K562 (cell line): ENCODE measurements around the gene TRPM4. TPM values are rescaled to one million over a fixed set of nuclear protein-coding genes. Genes with fewer than 3 reads are reported as not detected.

Experiments
- ATAC-seq: fragments of 200-7000 bp; cut with Tn5 transposase; 3 replicates; pipeline ENCODE4 v1.9.1; 2020; ENCODE audit warnings: moderate library complexity
- BruUV-seq: library from RNA; stranded (reverse); fragments of 400-500 nt; replicated peaks from 2 replicates; lab custom pipeline; 2021; lab: Mats Ljungman, UMichigan
- CTCF ChIA-PET: fragments of 300-600 bp; formaldehyde crosslinking; extraction: SDS; loops from one replicate; lab custom pipeline; 2021; ENCODE audit warnings: low intra/inter-chr PET ratio; lab: Yijun Ruan, JAX
- POLR2A ChIA-PET: fragments of 300-600, 350-650 bp; sonication (Branson Sonifier 250); formaldehyde crosslinking; extraction: SDS; loops from one replicate; lab custom pipeline; 2021; ENCODE audit warnings: antibody characterized with exemption, inconsistent platforms; lab: Yijun Ruan, JAX
- DNase-seq, 4 experiments: peaks; one replicate each; pipeline versions ENCODE4 v3.0.0 to v3.0.0-alpha.2; 2011 to 2018; ENCODE audit warnings: low spot score in 3 of 4, mixed read lengths in 3 of 4; ENCODE audit errors: extremely low read depth in 1 of 4
- FAIRE-seq: peaks from 2 replicates; lab custom pipeline; 2011; peaks lifted over from hg19 to GRCh38; lab: Jason Lieb, UNC
- H2AFZ ChIP-seq: 2 replicates; pipeline ENCODE4 v1.6.0; 2011; ENCODE audit warnings: low read depth, low read length, control low read depth, inconsistent platforms
- H3K27ac ChIP-seq: fragments of 200-600 bp; 3 replicates; pipeline ENCODE4 v1.8.0; 2011; ENCODE audit warnings: low read depth, mild to moderate bottlenecking, control low read depth, inconsistent platforms, low read length, moderate library complexity, mixed read lengths; ENCODE audit errors: extremely low read depth
- H3K27me3 ChIP-seq, 2 experiments: fragments of 300-600 bp in 1 of 2; 2 replicates in 1 of 2; 3 replicates in 1 of 2; pipeline versions ENCODE4 v1.6.0 to v1.8.0; 2011; ENCODE audit warnings: inconsistent platforms in 2 of 2, low read length in 2 of 2, mild to moderate bottlenecking in 1 of 2, mixed read lengths in 1 of 2, moderate library complexity in 1 of 2; ENCODE audit not compliant: control insufficient read depth in 2 of 2, insufficient read depth in 2 of 2
- H3K36me3 ChIP-seq: fragments of 300-600 bp; 3 replicates; pipeline ENCODE4 v1.8.0; 2011; ENCODE audit warnings: mild to moderate bottlenecking, low read length, inconsistent platforms; ENCODE audit not compliant: control insufficient read depth, insufficient read depth
- H3K4me1 ChIP-seq, 2 experiments: fragments of 200-600 bp in 1 of 2; replicated peaks in 1 of 2; 2 replicates in 1 of 2; 3 replicates in 1 of 2; pipeline versions ENCODE4 v1.5.1 to v1.8.0; 2011; ENCODE audit warnings: inconsistent platforms in 2 of 2, low read length in 2 of 2, mild to moderate bottlenecking in 1 of 2, mixed read lengths in 1 of 2, moderate library complexity in 1 of 2; ENCODE audit not compliant: control insufficient read depth in 2 of 2, insufficient read depth in 2 of 2
- H3K4me2 ChIP-seq: 2 replicates; pipeline ENCODE4 v1.6.1; 2011; ENCODE audit warnings: low read length, control low read depth, inconsistent platforms, mixed read lengths; ENCODE audit not compliant: insufficient read depth
- H3K4me3 ChIP-seq: fragments of 200-600 bp; sonication (generic), shearing (Covaris generic); 2 replicates; pipeline ENCODE4 v1.5.1; 2016; ENCODE audit warnings: control low read depth, inconsistent platforms
- H3K79me2 ChIP-seq: fragments of 200-600 bp; 3 replicates; pipeline ENCODE4 v1.8.0; 2011; ENCODE audit warnings: low read length, inconsistent platforms; ENCODE audit not compliant: control insufficient read depth, insufficient read depth
- H3K9ac ChIP-seq, 2 experiments: 2 replicates each; pipeline versions ENCODE4 v1.6.0 to v1.6.1; 2011; ENCODE audit warnings: low read depth in 2 of 2, low read length in 2 of 2, control low read depth in 1 of 2, inconsistent platforms in 1 of 2, mild to moderate bottlenecking in 1 of 2, mixed read lengths in 1 of 2; ENCODE audit not compliant: insufficient read depth in 1 of 2
- H3K9me1 ChIP-seq: one replicate; pipeline ENCODE4 v1.6.0; 2011; ENCODE audit warnings: inconsistent platforms, mild to moderate bottlenecking, low read length, moderate library complexity; ENCODE audit not compliant: control insufficient read depth, insufficient read depth
- H3K9me3 ChIP-seq: replicated peaks from 2 replicates; pipeline ENCODE4 v1.5.1; 2011; ENCODE audit warnings: low read depth, low read length, inconsistent platforms; ENCODE audit not compliant: control insufficient read depth, insufficient read depth
- H4K20me1 ChIP-seq: replicated peaks from 2 replicates; pipeline ENCODE4 v1.6.1; 2011; ENCODE audit warnings: low read length, inconsistent platforms, mixed read lengths; ENCODE audit not compliant: control insufficient read depth, insufficient read depth
- BMI1 ChIP-seq: fragments of 150-350 bp; IDR thresholded peaks from 2 replicates; pipeline ENCODE4 v1.6.1; 2014; ENCODE audit warnings: low read length
- ETV1 ChIP-seq: fragments of 450-650 bp; conservative IDR thresholded peaks from 2 replicates; pipeline ENCODE4 v1.6.1; 2016; ENCODE audit warnings: missing genetic modification characterization, control low read depth, low read depth, missing compliant biosample characterization
- MAX ChIP-seq: sonication (generic); formaldehyde crosslinking; IDR thresholded peaks from 2 replicates; pipeline ENCODE4 v1.9.0; 2022; ENCODE audit warnings: mild to moderate bottlenecking, missing genetic modification reagents
- NR4A1 ChIP-seq, 2 experiments: fragments of 250-450 bp in 1 of 2; fragments of 450-650 bp in 1 of 2; sonication (Bioruptor Pico) in 1 of 2; IDR thresholded peaks; 2 replicates each; pipeline versions ENCODE4 v1.4.0 to v1.6.1; 2016 to 2020; ENCODE audit warnings: mild to moderate bottlenecking in 2 of 2, missing compliant biosample characterization in 1 of 2, missing genetic modification characterization in 1 of 2, moderate library complexity in 1 of 2
- RBFOX2 ChIP-seq: fragments of 200-400 bp; formaldehyde crosslinking; IDR thresholded peaks from 2 replicates; pipeline ENCODE4 v1.6.1; 2017; ENCODE audit warnings: low read depth, mild to moderate bottlenecking, low read length, moderate library complexity
- XRCC3 ChIP-seq: fragments of 450-650 bp; IDR thresholded peaks from 2 replicates; pipeline ENCODE4 v1.6.1; 2017; ENCODE audit warnings: mild to moderate bottlenecking, moderate library complexity
- ZFP36 ChIP-seq: fragments of 150-350 bp; IDR thresholded peaks from 2 replicates; pipeline ENCODE4 v1.6.1; 2018; ENCODE audit warnings: low read length, low read depth; ENCODE audit not compliant: partially characterized antibody
- ZNF197 ChIP-seq: fragments of 200-800 bp; sonication (Bioruptor generic); IDR thresholded peaks from 2 replicates; pipeline ENCODE4 v1.6.1; 2016; ENCODE audit warnings: low read depth, missing genetic modification characterization, missing compliant biosample characterization
- WGBS: fragments of 100-300 bp; shearing (Covaris generic); methylation state at CpG from one replicate; pipeline ENCODE4 v1.1.6; 2016; ENCODE audit warnings: low coverage, mixed read lengths; ENCODE audit not compliant: insufficient coverage; ENCODE audit errors: missing lambda C conversion rate; 5-methylcytosine and 5-hydroxymethylcytosine counted together
- in situ Hi-C: fragments of 300-500 bp; cut with MboI; formaldehyde crosslinking; loops from 4 replicates; pipeline ENCODE4 v1.15.0; 2018; ENCODE audit warnings: inconsistent platforms, mixed read lengths
- intact Hi-C: fragments of 100-400 bp; cut with micrococcal nuclease; formaldehyde crosslinking; loops from 2 replicates; pipeline ENCODE4 v1.14.2; 2022
- polyA plus RNA-seq, 8 experiments: library from polyadenylated mRNA; depleted of rRNA in 4 of 8; stranded (reverse) in 5 of 8; unstranded in 3 of 8; fragments of >200 nt; fragmentation: Nextera tagmentation in 2 of 8; fragmentation: Illumina TruSeq in 1 of 8; extraction: Ambion mirVana in 2 of 8; extraction: Trizol in 1 of 8; gene quantifications; 2 replicates each; pipeline versions ENCODE4 v1.2.1 to v1.2.3, GENCODE V29; 2011 to 2014; ENCODE audit warnings: inconsistent platforms in 1 of 8, missing spikeins in 1 of 8
- total RNA-seq, 7 experiments: library from RNA; depleted of rRNA in 6 of 7; stranded (reverse); fragments of >200 nt in 6 of 7; fragmentation: Illumina TruSeq in 2 of 7; extraction: Trizol in 2 of 7; gene quantifications; 2 replicates each; pipeline versions ENCODE4 v1.2.1 to v1.2.3, GENCODE V29; 2011 to 2021; ENCODE audit warnings: low replicate concordance in 1 of 7

TRPM4 gene
- total and polyA plus RNA-seq, 9 of the 15 experiments (the other 6 are each of a cell fraction or from before 2014, with no cell fraction given) = 6.5 to 45.4 (median 15.2) TPM

- ChIA-PET CTCF (no interaction called here), POLR2A (interaction anchor here (0.6 kb wide), 1 partner anchor 94 kb away, joined by 4 read pairs; no protein-coding TSS in a partner anchor)
- H3K9me1 ChIP-seq = no peaks in the 10 kb centered on the region
- no peak for ATAC-seq
- H3K79me2 ChIP-seq = no peaks in the 10 kb centered on the region
- intact Hi-C loops (no loop called here), in situ Hi-C loops (no loop called here)
- WGBS = 11% methylated on average over 7 of the region's 7 CpGs
- TF ChIP-seq MAX (no peak), ETV1 (no peak), ZNF197 (CRISPR knock-in tag) (no peak), XRCC3 (no peak), RBFOX2 (no peak), BMI1 (no peak), NR4A1 (CRISPR knock-in tag; IDR thresholded peaks at IDR 0.05) (no peak), NR4A1 (tag; IDR thresholded peaks at IDR 0.05) (no peak), ZFP36 (no peak)
- TF ChIP-seq, all 486 proteins: peak for 0
- H3K36me3 ChIP-seq = no peaks in the 10 kb centered on the region
- H3K4me2 ChIP-seq = no peak overlapping the region
- no peak overlapping the region for H3K27ac ChIP-seq
- DNase-seq (no peak), FAIRE-seq (no peak)
- H2AFZ ChIP-seq = no peak overlapping the region
- no peak overlapping the region for H3K9ac ChIP-seq
- peaks cover 10 to 31% of the 10 kb centered on the region in 2 experiments; a peak in 3 of 5 replicates for H3K27me3 ChIP-seq
- no TSS peak for BruUV-seq
- H3K4me1 ChIP-seq = peaks cover 0 to 2% of the 10 kb centered on the region in 2 experiments; a peak in 2 of 5 replicates
- H3K4me3 ChIP-seq = no peak overlapping the region
- H4K20me1 ChIP-seq = no peaks in the 10 kb centered on the region
- H3K9me3 ChIP-seq = no peaks in the 10 kb centered on the region
These were observed 73.8 kb downstream of the TRPM4 start for GRCh38 chr19:49231389-49231788.
